ENCODE results near the gene CFD.
A peak's percentile ranks its signal among the peaks of the same experiment; 100 is the strongest.
"Not testable (repeated sequence)": the region's sequence is repeated elsewhere in the genome, so short reads cannot be mapped to it uniquely, and the experiment has no call there.

The CFD gene

DNA sequence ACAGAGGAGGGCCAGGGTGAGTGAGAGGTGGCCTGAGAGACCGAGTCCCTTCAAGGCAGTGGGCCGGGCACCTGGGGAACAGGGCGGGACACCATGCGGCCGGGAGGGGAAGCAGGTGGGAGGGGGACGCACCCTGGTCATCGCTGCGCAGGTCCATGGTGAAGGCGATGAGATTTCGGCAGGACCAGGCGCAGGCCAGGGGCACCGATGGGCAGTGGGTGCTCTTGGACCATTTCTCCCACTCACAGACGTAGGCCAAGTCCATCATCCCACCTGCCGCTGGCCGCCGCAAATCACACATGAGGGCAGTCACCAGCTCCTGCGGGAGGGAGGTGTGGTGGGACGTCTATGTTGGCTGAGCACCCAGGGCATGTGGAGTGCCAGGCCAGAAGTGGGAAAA is 31.4 kb downstream of the CFD start:
- Histone ChIP-seq H3K4me1 (ENCODE audit: control insufficient read depth in 5 of 5, insufficient read depth in 5 of 5, low read length in 5 of 5) (peaks cover 0 to 13% (median 8%) of the 10 kb centered on the region in 5 donors), H3K9me3 (ENCODE audit: control insufficient read depth in 5 of 5, low read length in 5 of 5) (no peaks in the 10 kb centered on the region), H3K4me3 (ENCODE audit: low read depth in 1 of 5, low read length in 5 of 5) (no peak overlapping the region), H3K27ac (ENCODE audit: low read depth, low read length) (no peak overlapping the region), H3K27me3 (ENCODE audit: control insufficient read depth in 5 of 5, insufficient read depth in 4 of 5, low read length in 5 of 5) (no peaks in the 10 kb centered on the region), H3K9ac (ENCODE audit: low read length in 5 of 5) (no peak overlapping the region), H3K36me3 (ENCODE audit: control insufficient read depth in 5 of 5, insufficient read depth in 5 of 5, low read length in 5 of 5) (peaks cover 0 to 46% (median 34%) of the 10 kb centered on the region in 5 donors)

DNA sequence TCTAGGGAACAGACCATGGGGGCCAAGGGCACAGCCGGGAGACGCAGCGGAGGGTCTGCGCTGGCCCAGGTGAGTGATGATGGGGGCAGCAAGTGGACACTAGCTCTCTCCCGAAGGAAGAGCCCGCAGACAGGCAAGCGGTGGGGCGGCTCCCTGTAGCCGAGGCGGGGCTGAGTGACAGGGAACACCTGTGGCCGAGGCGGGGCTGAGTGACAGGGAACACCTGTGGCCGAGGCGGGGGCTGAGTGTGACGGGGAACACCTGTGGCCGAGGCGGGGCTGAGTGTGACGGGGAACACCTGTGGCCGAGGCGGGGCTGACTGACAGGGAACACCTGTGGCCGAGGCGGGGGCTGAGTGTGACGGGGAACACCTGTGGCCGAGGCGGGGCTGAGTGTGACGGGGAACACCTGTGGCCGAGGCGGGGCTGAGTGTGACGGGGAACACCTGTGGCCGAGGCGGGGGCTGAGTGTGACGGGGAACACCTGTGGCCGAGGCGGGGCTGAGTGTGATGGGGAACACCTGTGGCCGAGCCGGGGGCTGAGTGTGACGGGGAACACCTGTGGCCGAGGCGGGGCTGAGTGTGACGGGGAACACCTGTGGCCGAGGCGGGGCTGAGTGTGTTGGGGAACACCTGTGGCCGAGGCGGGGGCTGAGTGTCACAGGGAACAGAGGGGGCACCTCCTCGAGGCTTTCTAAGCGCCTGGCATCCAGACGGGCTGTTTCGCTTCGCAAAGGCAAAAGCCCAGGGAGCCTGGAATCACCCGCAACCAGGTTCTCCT is 32.1 kb downstream of the CFD start:
- peak overlapping the region; percentile 50 for H3K27ac ChIP-seq (ENCODE audit: low read depth, low read length)
- peak overlapping the region; percentile 73 to 90 (median 87) for H3K4me3 ChIP-seq (ENCODE audit: low read depth in 1 of 5, low read length in 5 of 5)
- H3K4me1 ChIP-seq (ENCODE audit: control insufficient read depth in 5 of 5, insufficient read depth in 5 of 5, low read length in 5 of 5) = peaks cover 0 to 13% (median 8%) of the 10 kb centered on the region in 5 donors
- not testable (repeated sequence) for H3K27me3 ChIP-seq (ENCODE audit: control insufficient read depth in 5 of 5, insufficient read depth in 4 of 5, low read length in 5 of 5); H3K9me3 ChIP-seq (ENCODE audit: control insufficient read depth in 5 of 5, low read length in 5 of 5)
- peak overlapping the region; percentile 76 to 88 (median 82) for H3K9ac ChIP-seq (ENCODE audit: low read length in 5 of 5)
- peaks cover 0 to 40% (median 27%) of the 10 kb centered on the region in 5 donors for H3K36me3 ChIP-seq (ENCODE audit: control insufficient read depth in 5 of 5, insufficient read depth in 5 of 5, low read length in 5 of 5)

DNA sequence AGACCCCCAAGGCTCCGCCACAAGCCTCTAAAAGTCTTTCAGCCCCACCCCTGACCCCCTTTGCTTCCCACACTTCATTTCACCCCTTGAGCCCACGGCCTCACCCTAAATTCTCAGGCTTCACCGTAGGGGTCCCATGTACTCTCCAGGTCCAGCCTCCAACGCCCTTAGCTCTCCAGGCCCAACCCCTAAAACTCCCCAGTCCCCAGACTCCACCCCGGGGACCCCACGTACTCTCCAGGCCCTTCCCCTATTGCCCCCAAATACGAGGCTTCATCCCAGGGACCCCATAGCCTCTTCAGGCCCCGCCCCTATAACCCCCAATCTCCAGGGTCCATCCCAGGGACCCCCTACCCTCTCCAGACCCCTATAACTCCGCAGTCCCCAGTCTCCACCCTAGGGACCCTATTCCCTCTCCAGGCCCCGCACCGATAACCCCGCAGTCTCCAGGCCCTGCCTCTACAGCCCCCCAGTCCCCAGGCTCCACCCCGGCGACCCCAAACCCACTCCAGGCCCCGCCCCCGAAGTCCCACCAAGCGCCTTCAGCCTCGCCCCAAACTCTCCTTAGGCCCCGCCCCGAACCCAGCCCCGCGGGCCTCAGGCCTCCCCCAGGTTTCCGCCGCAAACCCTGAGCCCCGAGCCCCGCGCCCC is 32.9 kb downstream of the CFD start:
- H3K9ac ChIP-seq (ENCODE audit: low read length in 5 of 5) = peak overlapping the region; percentile 76 to 88 (median 82)
- H3K27me3 ChIP-seq (ENCODE audit: control insufficient read depth in 5 of 5, insufficient read depth in 4 of 5, low read length in 5 of 5) = no peaks in the 10 kb centered on the region
- peak overlapping the region; percentile 73 to 90 (median 87) for H3K4me3 ChIP-seq (ENCODE audit: low read depth in 1 of 5, low read length in 5 of 5)

DNA sequence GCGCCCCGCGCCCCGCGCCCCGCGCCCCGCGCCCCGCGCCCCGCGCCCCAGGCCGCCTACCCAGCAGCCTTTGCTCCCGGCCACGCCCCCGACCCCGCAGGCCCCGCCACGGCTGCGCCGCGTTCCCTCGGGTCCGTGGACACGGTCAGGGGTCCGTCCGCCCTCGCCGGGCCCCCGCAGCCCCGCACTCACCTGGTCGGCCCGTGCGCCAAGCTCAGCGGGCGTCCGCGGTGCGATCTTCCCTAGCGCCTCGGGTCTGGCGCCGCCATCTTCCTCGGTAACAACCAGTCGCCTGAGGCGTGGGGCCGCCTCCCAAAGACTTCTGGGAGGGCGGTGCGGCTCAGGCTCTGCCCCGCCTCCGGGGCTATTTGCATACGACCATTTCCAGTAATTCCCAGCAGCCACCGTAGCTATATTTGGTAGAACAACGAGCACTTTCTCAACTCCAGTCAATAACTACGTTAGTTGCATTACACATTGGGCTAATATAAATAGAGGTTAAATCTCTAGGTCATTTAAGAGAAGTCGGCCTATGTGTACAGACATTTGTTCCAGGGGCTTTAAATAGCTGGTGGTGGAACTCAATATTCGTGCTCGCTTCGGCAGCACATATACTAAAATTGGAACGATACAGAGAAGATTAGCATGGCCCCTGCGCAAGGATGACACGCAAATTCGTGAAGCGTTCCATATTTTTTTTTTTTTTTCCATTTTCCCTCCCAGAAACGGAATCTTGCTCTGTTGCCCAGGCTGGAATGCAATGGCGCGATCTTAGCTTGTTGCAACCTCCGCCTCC is 33.6 kb downstream of the CFD start, which contains the start of the genes MED16 and RNU6-9:
Gene MED16 (minus strand): TSS at position 294 of the 796 bp plus-strand sequence. CDS start 2,056 bp downstream, outside the sequence.
Gene RNU6-9 (plus strand): TSS at position 591 of the 796 bp plus-strand sequence.
- Histone ChIP-seq H3K4me3 (ENCODE audit: low read depth in 1 of 5, low read length in 5 of 5) (peak within 1 kb of the TSS; percentile 79 to 90 (median 87)), H3K9me3 (ENCODE audit: control insufficient read depth in 5 of 5, low read length in 5 of 5) (no peaks in the 10 kb centered on the region), H3K36me3 (ENCODE audit: control insufficient read depth in 5 of 5, insufficient read depth in 5 of 5, low read length in 5 of 5) (peaks cover 0 to 37% (median 26%) of the 10 kb centered on the region in 5 donors), H3K4me1 (ENCODE audit: control insufficient read depth in 5 of 5, insufficient read depth in 5 of 5, low read length in 5 of 5) (peaks cover 0 to 13% (median 8%) of the 10 kb centered on the region in 5 donors), H3K27ac (ENCODE audit: low read depth, low read length) (peak within 1 kb of the TSS; percentile 77), H3K27me3 (ENCODE audit: control insufficient read depth in 5 of 5, insufficient read depth in 4 of 5, low read length in 5 of 5) (no peaks in the 10 kb centered on the region), H3K9ac (ENCODE audit: low read length in 5 of 5) (peak within 1 kb of the TSS; percentile 82 to 88 (median 84))

More for the DNA sequence above, 32.9 kb downstream of the CFD start:
- H3K9me3 ChIP-seq (ENCODE audit: control insufficient read depth in 5 of 5, low read length in 5 of 5) = no peaks in the 10 kb centered on the region
- peaks cover 0 to 13% (median 8%) of the 10 kb centered on the region in 5 donors for H3K4me1 ChIP-seq (ENCODE audit: control insufficient read depth in 5 of 5, insufficient read depth in 5 of 5, low read length in 5 of 5)
- H3K27ac ChIP-seq (ENCODE audit: low read depth, low read length) = peak overlapping the region; percentile 50
- peaks cover 0 to 40% (median 28%) of the 10 kb centered on the region in 5 donors for H3K36me3 ChIP-seq (ENCODE audit: control insufficient read depth in 5 of 5, insufficient read depth in 5 of 5, low read length in 5 of 5)

DNA sequence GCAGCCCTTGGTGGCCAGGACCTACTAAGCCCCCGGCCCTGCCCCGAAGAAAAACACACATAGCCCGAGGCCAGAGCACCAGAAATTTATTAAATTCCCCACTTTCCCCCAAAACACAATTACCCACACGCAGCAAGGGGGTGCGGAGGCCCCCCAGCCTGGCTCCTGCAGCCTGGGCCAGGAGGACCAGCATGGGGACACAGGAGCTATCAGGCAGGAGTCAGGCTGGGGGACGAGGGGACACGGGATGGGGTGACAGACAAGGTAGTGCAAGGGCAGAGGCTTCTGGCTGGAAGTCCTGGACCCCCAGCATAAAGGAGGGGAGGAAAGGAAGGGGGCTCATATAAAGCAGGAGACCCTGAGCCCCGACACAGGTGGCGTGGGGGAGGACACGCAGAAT is 37.0 kb downstream of the CFD start:
- Histone ChIP-seq H3K9me3 (ENCODE audit: control insufficient read depth in 5 of 5, low read length in 5 of 5) (no peaks in the 10 kb centered on the region), H3K9ac (ENCODE audit: low read length in 5 of 5) (no peak overlapping the region), H3K4me3 (ENCODE audit: low read depth in 1 of 5, low read length in 5 of 5) (no peak overlapping the region), H3K4me1 (ENCODE audit: control insufficient read depth in 5 of 5, insufficient read depth in 5 of 5, low read length in 5 of 5) (peaks cover 0 to 13% (median 7%) of the 10 kb centered on the region in 5 donors), H3K27ac (ENCODE audit: low read depth, low read length) (no peak overlapping the region), H3K36me3 (ENCODE audit: control insufficient read depth in 5 of 5, insufficient read depth in 5 of 5, low read length in 5 of 5) (peaks cover 0 to 32% (median 15%) of the 10 kb centered on the region in 5 donors), H3K27me3 (ENCODE audit: control insufficient read depth in 5 of 5, insufficient read depth in 4 of 5, low read length in 5 of 5) (no peaks in the 10 kb centered on the region)

DNA sequence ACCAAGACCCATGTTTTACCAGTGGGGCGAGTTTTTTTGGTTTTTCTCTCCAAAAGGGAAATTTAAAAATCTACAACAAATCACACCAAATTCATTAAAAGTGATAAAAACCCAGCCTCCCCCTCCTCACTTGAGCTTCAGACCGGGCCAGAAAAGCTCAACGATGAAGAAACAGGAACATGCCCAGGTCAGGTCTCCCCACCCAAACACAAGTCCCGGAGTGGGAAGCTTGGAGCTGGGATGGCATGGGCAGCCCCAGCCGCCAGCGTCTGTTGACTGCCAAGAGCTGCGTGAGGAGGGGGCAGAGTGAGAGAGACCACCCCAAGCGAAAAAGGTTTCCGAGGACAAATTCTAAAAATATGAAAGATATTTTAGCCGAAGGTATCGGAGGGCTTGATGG is 37.5 kb downstream of the CFD start:
- H3K36me3 ChIP-seq (ENCODE audit: control insufficient read depth in 5 of 5, insufficient read depth in 5 of 5, low read length in 5 of 5) = peaks cover 0 to 37% (median 17%) of the 10 kb centered on the region in 5 donors
- no peaks in the 10 kb centered on the region for H3K9me3 ChIP-seq (ENCODE audit: control insufficient read depth in 5 of 5, low read length in 5 of 5)
- H3K4me1 ChIP-seq (ENCODE audit: control insufficient read depth in 5 of 5, insufficient read depth in 5 of 5, low read length in 5 of 5) = peaks cover 0 to 9% (median 4%) of the 10 kb centered on the region in 5 donors
- H3K9ac ChIP-seq (ENCODE audit: low read length in 5 of 5) = no peak overlapping the region
- H3K27me3 ChIP-seq (ENCODE audit: control insufficient read depth in 5 of 5, insufficient read depth in 4 of 5, low read length in 5 of 5) = no peaks in the 10 kb centered on the region
- no peak overlapping the region for H3K27ac ChIP-seq (ENCODE audit: low read depth, low read length)
- H3K4me3 ChIP-seq (ENCODE audit: low read depth in 1 of 5, low read length in 5 of 5) = no peak overlapping the region

DNA sequence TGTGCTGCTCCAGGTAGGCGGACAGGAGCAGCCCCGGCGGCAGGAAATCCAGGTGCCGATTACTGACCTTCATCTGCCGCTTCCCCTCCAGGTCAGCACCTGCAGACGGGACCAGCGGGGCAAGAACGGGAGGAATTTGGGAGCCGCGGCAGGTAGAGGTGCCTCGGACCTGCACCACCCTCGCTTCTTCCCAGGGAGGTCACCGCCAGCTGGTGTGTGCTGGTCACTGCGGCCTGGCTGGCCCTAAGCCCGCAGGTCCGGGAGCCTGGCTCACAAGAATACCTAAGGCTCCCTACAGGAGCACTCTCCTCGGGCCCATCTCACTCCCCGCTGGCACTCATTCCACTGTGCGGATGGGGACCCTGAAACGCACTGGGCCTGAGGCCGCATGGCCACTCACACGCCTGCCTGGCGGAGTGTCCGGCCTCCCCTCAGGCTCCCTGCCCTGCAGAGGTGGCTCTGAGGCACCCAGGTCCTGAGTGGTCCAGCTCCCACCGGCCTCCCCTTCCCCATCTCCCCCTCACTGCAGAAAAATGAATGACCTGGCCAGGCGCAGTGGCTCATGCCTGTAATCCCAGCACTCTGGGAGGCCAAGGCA is 38.1 kb downstream of the CFD start:
- Histone ChIP-seq H3K36me3 (ENCODE audit: control insufficient read depth in 5 of 5, insufficient read depth in 5 of 5, low read length in 5 of 5) (peaks cover 0 to 38% (median 17%) of the 10 kb centered on the region in 5 donors), H3K27me3 (ENCODE audit: control insufficient read depth in 5 of 5, insufficient read depth in 4 of 5, low read length in 5 of 5) (no peaks in the 10 kb centered on the region), H3K9ac (ENCODE audit: low read length in 5 of 5) (no peak overlapping the region), H3K4me1 (ENCODE audit: control insufficient read depth in 5 of 5, insufficient read depth in 5 of 5, low read length in 5 of 5) (peaks cover 0 to 5% (median 0%) of the 10 kb centered on the region in 5 donors), H3K4me3 (ENCODE audit: low read depth in 1 of 5, low read length in 5 of 5) (no peak overlapping the region), H3K27ac (ENCODE audit: low read depth, low read length) (no peak overlapping the region), H3K9me3 (ENCODE audit: control insufficient read depth in 5 of 5, low read length in 5 of 5) (no peaks in the 10 kb centered on the region)

DNA sequence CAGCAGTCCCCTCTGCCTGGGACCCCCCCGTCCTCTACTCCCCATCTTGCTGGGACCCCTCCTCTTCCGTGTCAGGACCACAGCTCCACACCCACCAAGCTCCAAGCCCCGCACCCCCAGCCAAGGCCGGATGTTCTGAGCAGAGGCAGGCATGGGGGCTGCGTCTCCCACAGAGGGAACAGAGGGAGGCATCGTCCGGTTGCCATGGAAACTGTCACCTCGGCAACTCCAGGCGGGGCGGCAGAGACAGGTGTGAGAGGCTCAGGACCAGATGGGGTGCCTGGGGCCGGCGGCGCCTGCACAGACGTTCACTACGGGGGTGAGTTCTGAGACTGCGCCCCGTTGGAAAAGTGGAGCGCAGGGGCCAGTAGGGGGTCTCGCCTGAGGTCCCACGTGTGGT is 39.2 kb downstream of the CFD start:
- Histone ChIP-seq H3K27ac (ENCODE audit: low read depth, low read length) (no peak overlapping the region), H3K27me3 (ENCODE audit: control insufficient read depth in 5 of 5, insufficient read depth in 4 of 5, low read length in 5 of 5) (no peaks in the 10 kb centered on the region), H3K9me3 (ENCODE audit: control insufficient read depth in 5 of 5, low read length in 5 of 5) (no peaks in the 10 kb centered on the region), H3K9ac (ENCODE audit: low read length in 5 of 5) (no peak overlapping the region), H3K36me3 (ENCODE audit: control insufficient read depth in 5 of 5, insufficient read depth in 5 of 5, low read length in 5 of 5) (peaks cover 0 to 38% (median 17%) of the 10 kb centered on the region in 5 donors), H3K4me3 (ENCODE audit: low read depth in 1 of 5, low read length in 5 of 5) (no peak overlapping the region), H3K4me1 (ENCODE audit: control insufficient read depth in 5 of 5, insufficient read depth in 5 of 5, low read length in 5 of 5) (peaks cover 0 to 3% (median 0%) of the 10 kb centered on the region in 5 donors)

DNA sequence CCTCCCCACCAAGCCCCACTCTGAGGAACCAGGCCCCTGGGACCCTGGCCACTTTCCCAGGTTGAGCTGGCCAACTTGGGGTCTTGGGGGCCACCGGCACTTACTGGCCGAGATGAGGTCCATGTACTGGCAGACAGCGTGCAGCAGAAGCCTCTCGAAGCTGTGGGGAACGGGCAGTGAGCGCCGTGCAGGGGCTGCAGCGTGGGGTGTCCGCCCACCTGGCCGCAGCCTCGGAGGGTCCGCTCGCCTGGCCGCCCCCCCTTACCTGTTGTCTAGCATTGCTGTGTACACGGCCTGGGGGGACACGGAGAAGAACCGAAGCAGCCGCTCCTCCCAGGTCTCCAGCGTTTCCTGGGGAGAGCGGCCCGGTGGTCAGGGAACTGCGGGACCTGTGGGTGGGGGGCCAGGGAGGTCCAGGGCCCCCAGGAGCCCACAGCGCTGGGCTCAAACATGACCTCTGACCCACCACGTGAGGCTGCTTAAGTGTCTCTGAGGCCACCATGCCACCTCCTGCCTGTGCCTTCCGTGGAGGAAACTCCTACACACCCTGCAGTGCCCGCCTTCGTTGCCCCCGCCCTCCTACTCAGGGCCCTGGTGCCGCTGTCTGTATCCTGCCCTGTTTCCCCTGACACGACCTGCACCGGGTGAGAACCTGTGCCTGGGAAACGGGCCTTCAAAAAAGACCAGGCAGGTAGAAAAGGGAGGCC is 40.0 kb downstream of the CFD start:
- H3K27ac ChIP-seq (ENCODE audit: low read depth, low read length) = no peak overlapping the region
- H3K9me3 ChIP-seq (ENCODE audit: control insufficient read depth in 5 of 5, low read length in 5 of 5) = no peaks in the 10 kb centered on the region
- no peaks in the 10 kb centered on the region for H3K27me3 ChIP-seq (ENCODE audit: control insufficient read depth in 5 of 5, insufficient read depth in 4 of 5, low read length in 5 of 5)
- no peaks in the 10 kb centered on the region for H3K4me1 ChIP-seq (ENCODE audit: control insufficient read depth in 5 of 5, insufficient read depth in 5 of 5, low read length in 5 of 5)
- no peak overlapping the region for H3K9ac ChIP-seq (ENCODE audit: low read length in 5 of 5)
- no peak overlapping the region for H3K4me3 ChIP-seq (ENCODE audit: low read depth in 1 of 5, low read length in 5 of 5)
- peaks cover 0 to 40% (median 17%) of the 10 kb centered on the region in 5 donors for H3K36me3 ChIP-seq (ENCODE audit: control insufficient read depth in 5 of 5, insufficient read depth in 5 of 5, low read length in 5 of 5)
